Neural cell (in vitro differentiated cells): Measurements from ENCODE around the gene ACTR3C.

ENCODE experiments used
- EP300 ChIP-seq: fragments of 450-650 bp; conservative IDR thresholded peaks from 2 replicates; pipeline ENCODE4 v1.6.1; 2014; ENCODE audit warnings: antibody characterized with exemption, mild to moderate bottlenecking, moderate library complexity; ENCODE audit not compliant: poor library complexity, severe bottlenecking
- EZH2 ChIP-seq: fragments of 200-600, 300-800 bp; shearing (Covaris generic), sonication (generic); IDR thresholded peaks from 2 replicates; pipeline ENCODE4 v1.6.1; 2014; ENCODE audit warnings: antibody characterized with exemption, low read length, borderline replicate concordance, mild to moderate bottlenecking; ENCODE audit not compliant: insufficient read depth, poor library complexity, severe bottlenecking
- MXI1 ChIP-seq: fragments of 450-650 bp; conservative IDR thresholded peaks from 2 replicates; pipeline ENCODE4 v1.6.1; 2014; ENCODE audit warnings: antibody characterized with exemption, mild to moderate bottlenecking; ENCODE audit not compliant: poor library complexity, severe bottlenecking
- POLR2AphosphoS5 ChIP-seq: IDR thresholded peaks from 2 replicates; pipeline ENCODE4 v1.6.1; 2012
- RAD21 ChIP-seq: fragments of 450-650 bp; conservative IDR thresholded peaks from 2 replicates; pipeline ENCODE4 v1.6.1; 2014; ENCODE audit warnings: antibody characterized with exemption, mild to moderate bottlenecking, moderate library complexity
- SMC3 ChIP-seq: fragments of 450-650 bp; conservative IDR thresholded peaks from 2 replicates; pipeline ENCODE4 v1.6.1; 2014; ENCODE audit warnings: antibody characterized with exemption, mild to moderate bottlenecking, moderate library complexity; ENCODE audit not compliant: poor library complexity
- TAF1 ChIP-seq: IDR thresholded peaks from 2 replicates; pipeline ENCODE4 v1.6.1; 2012; ENCODE audit warnings: low read depth
- TF ChIP-seq, protein P1 (sequence below): fragments of 450-650 bp; IDR thresholded peaks from 2 replicates; pipeline ENCODE4 v1.5.1; 2014; ENCODE audit warnings: antibody characterized with exemption, mild to moderate bottlenecking, moderate library complexity; ENCODE audit not compliant: poor library complexity, severe bottlenecking
- TF ChIP-seq, protein P2 (sequence below): IDR thresholded peaks from 2 replicates; pipeline ENCODE4 v1.6.1; 2012; ENCODE audit warnings: borderline replicate concordance

DNA sequence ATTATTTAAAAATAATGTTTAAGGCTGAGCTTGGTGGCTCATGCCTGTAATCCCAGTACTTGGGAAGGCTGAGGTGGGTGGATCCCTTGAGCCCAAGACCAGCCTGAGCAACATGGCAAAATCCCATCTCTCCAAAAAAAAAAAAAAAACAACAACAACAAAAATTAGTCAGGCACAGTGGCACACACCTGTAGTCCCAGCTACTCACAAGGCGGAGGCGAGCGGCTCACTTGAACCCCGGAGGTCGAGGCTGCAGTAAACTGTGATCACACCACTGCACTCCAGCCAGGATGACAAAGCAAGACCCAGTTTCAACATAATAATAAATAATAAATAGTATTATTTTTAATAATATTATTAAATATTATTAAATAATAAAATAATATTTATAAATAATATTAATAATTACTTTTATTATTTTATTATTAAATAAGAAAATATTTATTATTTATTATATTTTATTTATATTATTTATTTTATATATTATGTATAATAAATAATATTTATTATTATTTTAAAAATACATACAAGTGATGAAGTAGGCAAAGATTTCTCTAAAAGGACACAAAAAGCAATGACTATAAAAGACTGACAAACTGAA is 8.6 kb downstream of the ACTR3C start:
- no peak for TF ChIP-seq MXI1
- TF ChIP-seq, protein P1, sequence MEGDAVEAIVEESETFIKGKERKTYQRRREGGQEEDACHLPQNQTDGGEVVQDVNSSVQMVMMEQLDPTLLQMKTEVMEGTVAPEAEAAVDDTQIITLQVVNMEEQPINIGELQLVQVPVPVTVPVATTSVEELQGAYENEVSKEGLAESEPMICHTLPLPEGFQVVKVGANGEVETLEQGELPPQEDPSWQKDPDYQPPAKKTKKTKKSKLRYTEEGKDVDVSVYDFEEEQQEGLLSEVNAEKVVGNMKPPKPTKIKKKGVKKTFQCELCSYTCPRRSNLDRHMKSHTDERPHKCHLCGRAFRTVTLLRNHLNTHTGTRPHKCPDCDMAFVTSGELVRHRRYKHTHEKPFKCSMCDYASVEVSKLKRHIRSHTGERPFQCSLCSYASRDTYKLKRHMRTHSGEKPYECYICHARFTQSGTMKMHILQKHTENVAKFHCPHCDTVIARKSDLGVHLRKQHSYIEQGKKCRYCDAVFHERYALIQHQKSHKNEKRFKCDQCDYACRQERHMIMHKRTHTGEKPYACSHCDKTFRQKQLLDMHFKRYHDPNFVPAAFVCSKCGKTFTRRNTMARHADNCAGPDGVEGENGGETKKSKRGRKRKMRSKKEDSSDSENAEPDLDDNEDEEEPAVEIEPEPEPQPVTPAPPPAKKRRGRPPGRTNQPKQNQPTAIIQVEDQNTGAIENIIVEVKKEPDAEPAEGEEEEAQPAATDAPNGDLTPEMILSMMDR, result no peak
- TF ChIP-seq POLR2AphosphoS5, result no peak
- no peak for TF ChIP-seq EZH2
- TF ChIP-seq, protein P2, sequence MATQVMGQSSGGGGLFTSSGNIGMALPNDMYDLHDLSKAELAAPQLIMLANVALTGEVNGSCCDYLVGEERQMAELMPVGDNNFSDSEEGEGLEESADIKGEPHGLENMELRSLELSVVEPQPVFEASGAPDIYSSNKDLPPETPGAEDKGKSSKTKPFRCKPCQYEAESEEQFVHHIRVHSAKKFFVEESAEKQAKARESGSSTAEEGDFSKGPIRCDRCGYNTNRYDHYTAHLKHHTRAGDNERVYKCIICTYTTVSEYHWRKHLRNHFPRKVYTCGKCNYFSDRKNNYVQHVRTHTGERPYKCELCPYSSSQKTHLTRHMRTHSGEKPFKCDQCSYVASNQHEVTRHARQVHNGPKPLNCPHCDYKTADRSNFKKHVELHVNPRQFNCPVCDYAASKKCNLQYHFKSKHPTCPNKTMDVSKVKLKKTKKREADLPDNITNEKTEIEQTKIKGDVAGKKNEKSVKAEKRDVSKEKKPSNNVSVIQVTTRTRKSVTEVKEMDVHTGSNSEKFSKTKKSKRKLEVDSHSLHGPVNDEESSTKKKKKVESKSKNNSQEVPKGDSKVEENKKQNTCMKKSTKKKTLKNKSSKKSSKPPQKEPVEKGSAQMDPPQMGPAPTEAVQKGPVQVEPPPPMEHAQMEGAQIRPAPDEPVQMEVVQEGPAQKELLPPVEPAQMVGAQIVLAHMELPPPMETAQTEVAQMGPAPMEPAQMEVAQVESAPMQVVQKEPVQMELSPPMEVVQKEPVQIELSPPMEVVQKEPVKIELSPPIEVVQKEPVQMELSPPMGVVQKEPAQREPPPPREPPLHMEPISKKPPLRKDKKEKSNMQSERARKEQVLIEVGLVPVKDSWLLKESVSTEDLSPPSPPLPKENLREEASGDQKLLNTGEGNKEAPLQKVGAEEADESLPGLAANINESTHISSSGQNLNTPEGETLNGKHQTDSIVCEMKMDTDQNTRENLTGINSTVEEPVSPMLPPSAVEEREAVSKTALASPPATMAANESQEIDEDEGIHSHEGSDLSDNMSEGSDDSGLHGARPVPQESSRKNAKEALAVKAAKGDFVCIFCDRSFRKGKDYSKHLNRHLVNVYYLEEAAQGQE, result no peak
- no peak for TF ChIP-seq SMC3
- no peak for TF ChIP-seq EP300
- no peak for TF ChIP-seq RAD21
- no peak for TF ChIP-seq TAF1
